ENCODE measurements around the gene FNDC7. TPM values are rescaled to one million over a fixed set of nuclear protein-coding genes. Genes with fewer than 3 reads are reported as not detected.

Gene FNDC7
- total RNA-seq, 2 donors from 2014 or later = 0.19 TPM; not detected in 1

GRCh38 chr1:108785264-108785663, 72.6 kb downstream of the FNDC7 start:
- Mint-ChIP-seq H3K4me1 (no peaks in the 10 kb centered on the region), H3K36me3 (ENCODE audit: low read depth) (peaks cover 100% of the 10 kb centered on the region), H3K27me3 (no peaks in the 10 kb centered on the region), H3K4me3 (no peak overlapping the region), H3K9me3 (peaks cover 11% of the 10 kb centered on the region), H3K27ac (no peak overlapping the region)
- ATAC-seq (replicated peaks) = no peak

DNA sequence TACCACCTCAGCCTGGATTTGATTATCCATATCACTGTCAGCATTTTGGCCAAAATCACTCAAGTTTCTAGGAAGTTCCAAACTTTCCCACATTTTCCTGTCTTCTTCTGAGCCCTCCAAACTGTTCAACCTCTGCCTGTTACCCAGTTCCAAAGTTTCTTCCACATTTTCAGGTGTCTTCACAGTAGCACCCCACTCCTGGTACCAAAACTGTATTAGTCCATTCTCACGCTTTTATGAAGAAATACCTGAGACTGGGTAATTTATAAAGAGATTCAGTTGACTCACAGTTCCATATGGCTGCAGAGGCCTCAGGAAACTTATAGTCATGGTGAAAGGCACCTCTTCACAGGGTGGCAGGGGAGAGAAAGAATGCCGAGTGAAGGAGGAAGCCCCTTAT, 73.2 kb downstream of the FNDC7 start:
- H3K4me3 Mint-ChIP-seq = no peak overlapping the region
- H3K27ac Mint-ChIP-seq = no peak overlapping the region
- H3K9me3 Mint-ChIP-seq = peaks cover 11% of the 10 kb centered on the region
- no peaks in the 10 kb centered on the region for H3K4me1 Mint-ChIP-seq
- peaks cover 100% of the 10 kb centered on the region for H3K36me3 Mint-ChIP-seq (ENCODE audit: low read depth)
- no peaks in the 10 kb centered on the region for H3K27me3 Mint-ChIP-seq
- ATAC-seq (replicated peaks) = no peak

DNA sequence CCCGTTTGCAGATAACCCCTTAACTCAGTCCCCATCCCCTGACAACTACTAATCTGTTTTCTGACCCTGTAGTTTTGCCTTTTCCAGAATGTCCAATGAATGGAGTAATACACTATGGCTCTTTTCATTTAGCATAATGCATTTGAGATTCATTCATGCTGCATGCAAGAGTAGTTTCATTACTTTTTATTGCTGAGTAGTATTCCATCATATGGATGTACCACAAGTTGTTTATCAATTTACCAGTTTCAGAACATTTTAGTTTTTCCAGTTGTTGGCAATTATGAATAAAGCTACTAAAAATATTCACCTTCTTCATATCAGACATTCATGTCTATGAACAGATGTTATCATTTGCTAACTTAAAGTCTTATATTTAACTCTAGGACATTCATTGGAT, 79.1 kb downstream of the FNDC7 start:
- Mint-ChIP-seq H3K27ac (no peak overlapping the region), H3K4me1 (no peaks in the 10 kb centered on the region), H3K9me3 (peaks cover 10% of the 10 kb centered on the region), H3K27me3 (no peaks in the 10 kb centered on the region), H3K36me3 (ENCODE audit: low read depth) (peaks cover 100% of the 10 kb centered on the region), H3K4me3 (no peak overlapping the region)
- no peak for ATAC-seq (replicated peaks)

Other genes with a start within 250 kb of the FNDC7 start
- gene EEIG2, start 152.8 kb upstream of the FNDC7 start, total RNA-seq = 1 to 10 TPM; 6.7 to 7.0 TPM
- 10 to 100 TPM; 17.5 to 21.6 TPM for gene HENMT1, start 51.8 kb upstream of the FNDC7 start, total RNA-seq
- 10 to 100 TPM; 70.3 to 70.6 TPM for gene PRPF38B, start 20.6 kb upstream of the FNDC7 start, total RNA-seq
- 10 to 100 TPM; 41.0 to 52.3 TPM for gene STXBP3, start 33.8 kb downstream of the FNDC7 start, total RNA-seq
- gene AKNAD1, start 144.2 kb downstream of the FNDC7 start, total RNA-seq = not detected
- gene GPSM2, start 164.1 kb downstream of the FNDC7 start, total RNA-seq = 10 to 100 TPM; 24.1 to 30.5 TPM

Data from activated T-helper 17 cell treated with anti-CD3 and anti-CD28 coated beads, Interleukin-2, amount 50 U/mL, for 72 hours (primary cell).